Thoracic aorta (tissue), 2 donors: Measurements from ENCODE around the gene SREBF1. TPM values are rescaled to one million over a fixed set of nuclear protein-coding genes. Genes with fewer than 3 reads are reported as not detected.
A peak's percentile ranks its signal among the peaks of the same experiment; 100 is the strongest.

Source experiments
- ATAC-seq: fragments of 150-250 bp; one replicate; pipeline ENCODE4 v1.8.0; 2017; ENCODE audit warnings: low read depth; ENCODE audit not compliant: insufficient number of reproducible peaks, low FRiP score
- DNase-seq: peaks from one replicate; pipeline ENCODE4 v3.0.0-alpha.2; 2020; ENCODE audit warnings: low spot score
- H3K27ac ChIP-seq, 2 donors: fragments of 200-600 bp; sonication (generic); 1 replicate in 1 of 2; 2 replicates in 1 of 2; pipeline ENCODE4 v1.5.1; 2016; ENCODE audit warnings: mild to moderate bottlenecking in 2 of 2, moderate library complexity in 2 of 2
- H3K27me3 ChIP-seq: fragments of 200-600 bp; sonication (generic); replicated peaks from 2 replicates; pipeline ENCODE4 v1.6.0; 2016; ENCODE audit warnings: mild to moderate bottlenecking; ENCODE audit not compliant: insufficient read depth
- H3K36me3 ChIP-seq: fragments of 200-600 bp; sonication (generic); one replicate; pipeline ENCODE4 v1.5.1; 2016
- H3K4me1 ChIP-seq, 2 donors: fragments of 200-600 bp; sonication (generic); 1 replicate in 1 of 2; 2 replicates in 1 of 2; pipeline versions ENCODE4 v1.5.1 to v1.6.0; 2016; ENCODE audit warnings: low read depth in 2 of 2, mild to moderate bottlenecking in 1 of 2; ENCODE audit not compliant: control insufficient read depth in 1 of 2
- H3K4me3 ChIP-seq: fragments of 200-600 bp; sonication (generic); 2 replicates; pipeline ENCODE4 v1.5.1; 2016; ENCODE audit warnings: mild to moderate bottlenecking
- H3K9me3 ChIP-seq: fragments of 200-600 bp; sonication (generic); 2 replicates; pipeline ENCODE4 v1.5.1; 2016
- CTCF ChIP-seq: fragments of 200-600 bp; sonication (generic); IDR thresholded peaks from one replicate; pipeline ENCODE4 v1.5.1; 2019; ENCODE audit warnings: antibody characterized with exemption
- total RNA-seq, 2 donors: library from RNA; depleted of rRNA; stranded (reverse); fragments of >200 nt; gene quantifications; one replicate each; pipeline versions ENCODE4 v1.1.0 to v1.2.3, GENCODE V29; 2016

SREBF1 gene
- total RNA-seq, 2 donors from 2014 or later = 56.2 to 64.2 TPM

- no peak for TF ChIP-seq CTCF
- no peak for DNase-seq
- no peaks in the 10 kb centered on the region for H3K9me3 ChIP-seq
- no peaks in the 10 kb centered on the region for H3K36me3 ChIP-seq
- no peak overlapping the region for H3K27ac ChIP-seq
- no peak for ATAC-seq
- no peaks in the 10 kb centered on the region for H3K27me3 ChIP-seq
- peaks cover 9 to 27% of the 10 kb centered on the region in 2 donors for H3K4me1 ChIP-seq
- H3K4me3 ChIP-seq = no peak overlapping the region
Observed at GRCh38 chr17:17786998-17787397, 49.8 kb downstream of the SREBF1 start.

GRCh38 chr17:17785407-17785806, 51.4 kb downstream of the SREBF1 start:
- H3K9me3 ChIP-seq = no peaks in the 10 kb centered on the region
- H3K36me3 ChIP-seq = no peaks in the 10 kb centered on the region
- TF ChIP-seq CTCF = no peak
- DNase-seq (no peak), ATAC-seq (no peak)
- H3K4me1 ChIP-seq = peaks cover 13 to 42% of the 10 kb centered on the region in 2 donors
- H3K27ac ChIP-seq = no peak overlapping the region
- H3K27me3 ChIP-seq = no peaks in the 10 kb centered on the region
- H3K4me3 ChIP-seq = no peak overlapping the region

- ATAC-seq = no peak
- Histone ChIP-seq H3K36me3 (no peaks in the 10 kb centered on the region), H3K27me3 (no peaks in the 10 kb centered on the region), H3K4me3 (no peak overlapping the region), H3K9me3 (no peaks in the 10 kb centered on the region), H3K4me1 (peaks cover 13 to 42% of the 10 kb centered on the region in 2 donors), H3K27ac (no peak overlapping the region)
- no peak for DNase-seq
- TF ChIP-seq CTCF = no peak
Observed at GRCh38 chr17:17784657-17785267, 52.0 kb downstream of the SREBF1 start.

GRCh38 chr17:17783825-17784656, 52.7 kb downstream of the SREBF1 start:
- TF ChIP-seq CTCF = no peak
- ATAC-seq (no peak), DNase-seq (no peak)
- Histone ChIP-seq H3K27me3 (no peaks in the 10 kb centered on the region), H3K9me3 (no peaks in the 10 kb centered on the region), H3K27ac (peak overlapping the region in 1 of 2 donors; percentile 12), H3K36me3 (no peaks in the 10 kb centered on the region), H3K4me3 (peak overlapping the region; percentile 85), H3K4me1 (peaks cover 13 to 42% of the 10 kb centered on the region in 2 donors)

GRCh38 chr17:17783116-17783824, 53.5 kb downstream of the SREBF1 start:
- H3K9me3 ChIP-seq = no peaks in the 10 kb centered on the region
- TF ChIP-seq CTCF = no peak
- no peak overlapping the region for H3K27ac ChIP-seq
- DNase-seq (no peak), ATAC-seq (no peak)
- peaks cover 13 to 48% of the 10 kb centered on the region in 2 donors for H3K4me1 ChIP-seq
- H3K36me3 ChIP-seq = no peaks in the 10 kb centered on the region
- peak overlapping the region; percentile 85 for H3K4me3 ChIP-seq
- no peaks in the 10 kb centered on the region for H3K27me3 ChIP-seq
